ENCODE measurements around the gene TRIO. TPM values are rescaled to one million over a fixed set of nuclear protein-coding genes. Genes with fewer than 3 reads are reported as not detected.
A peak's percentile ranks its signal among the peaks of the same experiment; 100 is the strongest.
"Not testable (repeated sequence)": the region's sequence is repeated elsewhere in the genome, so short reads cannot be mapped to it uniquely, and the experiment has no call there.

TRIO gene
- total RNA-seq, 1 experiment from 2014 or later = 68.4 TPM

GRCh38 chr5:14206028-14206725 is 63.0 kb downstream of the TRIO start (continued):
- TF ChIP-seq ATF3 (IDR thresholded peaks at IDR 0.05) = no peak

GRCh38 chr5:14207428-14207827 is 64.3 kb downstream of the TRIO start:
- CTCF ChIA-PET; intact Hi-C loops (cut with micrococcal nuclease); H2AFZ ChIP-seq (ENCODE audit: low read depth, low read length, poor library complexity, severe bottlenecking); H3K4me1 ChIP-seq (ENCODE audit: control insufficient read depth in 1 of 2, insufficient read depth in 2 of 2, low read length in 2 of 2); POLR2A ChIA-PET; RAD21 ChIA-PET (ENCODE audit: low non-redundant PET in 1 of 2, low total read pairs in 2 of 2, uncharacterized antibody in 2 of 2, unreplicated experiment in 2 of 2); H3K4me3 ChIP-seq (replicated peaks in 1 of 2; ENCODE audit: low read depth in 1 of 2, low read length in 2 of 2); H3K9me3 ChIP-seq (ENCODE audit: control insufficient read depth in 1 of 2, insufficient read depth in 1 of 2, low read depth in 1 of 2, low read length in 2 of 2); H3K4me2 ChIP-seq (ENCODE audit: low read length); H3K27ac ChIP-seq (ENCODE audit: low read depth, low read length); H3K9ac ChIP-seq (ENCODE audit: low read length); H3K9me2 ChIP-seq (ENCODE audit: insufficient read depth); H3K27me3 ChIP-seq (ENCODE audit: insufficient read depth, low read length); BruUV-seq (replicated peaks); H4K20me1 ChIP-seq (ENCODE audit: insufficient read depth); DNase-seq (ENCODE audit: low read depth, low spot score); H3K36me3 ChIP-seq (ENCODE audit: control insufficient read depth in 1 of 2, insufficient read depth in 2 of 2, low read length in 2 of 2): not testable (repeated sequence)
- ATAC-seq = peak; percentile 38
- peaks cover 98% of the 10 kb centered on the region for H3K79me2 ChIP-seq (ENCODE audit: insufficient read depth, low read length)

- ChIA-PET POLR2A (no interaction called here), RAD21 (ENCODE audit: low non-redundant PET in 1 of 2, low total read pairs in 2 of 2, uncharacterized antibody in 2 of 2, unreplicated experiment in 2 of 2) (no interaction called here), CTCF (no interaction called here)
- Histone ChIP-seq H3K36me3 (ENCODE audit: control insufficient read depth in 1 of 2, insufficient read depth in 2 of 2, low read length in 2 of 2) (no peaks in the 10 kb centered on the region), H3K4me3 (replicated peaks in 1 of 2; ENCODE audit: low read depth in 1 of 2, low read length in 2 of 2) (no peak overlapping the region), H3K27me3 (ENCODE audit: insufficient read depth, low read length) (no peaks in the 10 kb centered on the region), H3K27ac (ENCODE audit: low read depth, low read length) (no peak overlapping the region), H3K9ac (ENCODE audit: low read length) (no peak overlapping the region), H3K4me2 (ENCODE audit: low read length) (no peak overlapping the region), H4K20me1 (ENCODE audit: insufficient read depth) (peaks cover 7% of the 10 kb centered on the region; the same call in 1 of the 2 replicates), H3K4me1 (ENCODE audit: control insufficient read depth in 1 of 2, insufficient read depth in 2 of 2, low read length in 2 of 2) (peaks cover 0 to 7% of the 10 kb centered on the region in 2 experiments; a peak in 2 of 4 replicates), H3K9me2 (ENCODE audit: insufficient read depth) (no peaks in the 10 kb centered on the region), H3K79me2 (ENCODE audit: insufficient read depth, low read length) (peaks cover 97% of the 10 kb centered on the region), H2AFZ (ENCODE audit: low read depth, low read length, poor library complexity, severe bottlenecking) (no peak overlapping the region), H3K9me3 (ENCODE audit: control insufficient read depth in 1 of 2, insufficient read depth in 1 of 2, low read depth in 1 of 2, low read length in 2 of 2) (no peaks in the 10 kb centered on the region)
- ATAC-seq (no peak), DNase-seq (ENCODE audit: low read depth, low spot score) (no peak)
- no TSS peak for BruUV-seq (replicated peaks)
- intact Hi-C loops (cut with micrococcal nuclease) = no loop called here
- TF ChIP-seq ZFX (IDR thresholded peaks at IDR 0.05) = no peak
- TF ChIP-seq REST (IDR thresholded peaks at IDR 0.05; ENCODE audit: low read depth) = no peak
- no peak for TF ChIP-seq YY1 (IDR thresholded peaks at IDR 0.05; ENCODE audit: extremely low read depth, insufficient replicate concordance, low read depth, low read length)
- no peak for TF ChIP-seq JUND (IDR thresholded peaks at IDR 0.05)
- TF ChIP-seq ELF1 (IDR thresholded peaks at IDR 0.05; ENCODE audit: borderline replicate concordance, low read depth) = no peak
- no peak for TF ChIP-seq ZNF274 (IDR thresholded peaks at IDR 0.05; ENCODE audit: low read depth, low read length)
- no peak for TF ChIP-seq TCF7L2 (IDR thresholded peaks at IDR 0.05; ENCODE audit: borderline replicate concordance, extremely low read depth, insufficient read depth, insufficient read length)
- no peak for TF ChIP-seq POLR2AphosphoS5 (IDR thresholded peaks at IDR 0.05; ENCODE audit: low read depth, low read length)
- no peak for TF ChIP-seq RAD21 (IDR thresholded peaks at IDR 0.05; ENCODE audit: low read depth)
- no peak for TF ChIP-seq SRF (IDR thresholded peaks at IDR 0.05; ENCODE audit: low read depth)
- no peak for TF ChIP-seq EGR1 (IDR thresholded peaks at IDR 0.05; ENCODE audit: low read depth)
- no peak for TF ChIP-seq EZH2phosphoT487 (IDR thresholded peaks at IDR 0.05; ENCODE audit: borderline replicate concordance)
- no peak for TF ChIP-seq CBX3 (IDR thresholded peaks at IDR 0.05; ENCODE audit: low read depth)
Observed at GRCh38 chr5:14208071-14209021, 65.2 kb downstream of the TRIO start.

Data from HCT116 (cell line).